ENCODE data around the gene GPR21.

GPR21 gene

DNA sequence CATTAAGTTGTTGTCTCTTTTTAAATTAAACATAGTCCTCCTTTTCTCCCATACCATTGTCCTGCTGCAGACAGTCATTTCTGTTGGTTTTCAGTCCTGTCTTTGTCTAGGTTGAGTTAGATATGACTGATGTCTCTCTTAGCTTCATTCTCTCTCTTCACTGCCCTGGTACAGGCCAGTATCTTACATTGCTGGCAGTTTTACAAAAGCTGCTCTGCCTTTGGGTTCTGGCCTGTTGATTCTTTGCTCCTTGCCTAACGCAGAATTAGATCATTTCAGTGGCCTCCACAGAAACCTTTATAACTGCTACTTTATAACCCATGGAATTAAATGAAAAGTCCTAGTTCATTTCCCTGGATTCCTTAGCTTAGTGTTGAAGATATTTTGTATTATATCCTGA, 33.7 kb downstream of the GPR21 start:
- no peak for DNase-seq

GRCh38 chr9:123069010-123069481, 35.6 kb downstream of the GPR21 start:
- no peak for DNase-seq

DNA sequence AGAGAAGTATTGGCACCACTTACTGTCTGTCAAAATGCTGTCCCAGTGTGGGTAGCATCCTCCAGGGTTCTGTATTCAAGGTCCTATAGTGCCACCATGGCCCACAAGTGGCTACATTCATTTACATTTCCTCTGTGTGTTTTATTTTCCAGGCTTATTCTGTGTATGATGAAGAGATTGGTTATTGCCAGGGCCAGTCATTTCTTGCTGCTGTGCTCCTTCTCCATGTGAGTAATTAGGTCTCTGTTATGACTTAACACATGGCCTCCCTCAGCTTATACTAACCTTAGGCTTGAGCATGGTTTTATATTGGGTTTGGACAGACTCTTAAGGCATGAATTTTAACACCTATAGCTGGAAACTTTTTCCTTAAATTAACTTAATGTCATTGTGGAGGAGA, 36.7 kb downstream of the GPR21 start:
- no peak for DNase-seq

- no peak for DNase-seq
These were observed 39.0 kb downstream of the GPR21 start for GRCh38 chr9:123072407-123072995.

- no peak for DNase-seq
These were observed 40.0 kb downstream of the GPR21 start for GRCh38 chr9:123073441-123073840.

DNA sequence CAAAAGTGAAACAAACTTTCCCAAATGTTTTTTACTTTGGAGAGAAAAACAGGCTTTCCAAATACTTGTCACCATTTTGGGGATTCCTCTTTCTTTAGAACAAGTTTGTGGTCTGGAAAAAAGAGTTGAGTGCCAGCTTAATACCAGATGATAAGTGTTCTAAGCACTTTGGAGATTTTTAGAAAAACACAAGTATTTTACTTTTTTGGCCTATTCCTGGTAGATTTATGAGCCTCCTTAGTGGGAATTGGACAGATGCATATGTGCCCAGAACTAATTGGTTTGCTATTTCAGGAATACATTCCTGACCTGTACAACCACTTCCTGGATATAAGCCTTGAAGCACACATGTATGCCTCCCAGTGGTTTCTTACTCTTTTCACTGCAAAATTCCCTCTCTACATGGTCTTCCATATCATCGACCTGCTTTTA, 40.5 kb downstream of the GPR21 start:
- DNase-seq = no peak

- DNase-seq = no peak
These were observed 41.2 kb downstream of the GPR21 start for GRCh38 chr9:123074628-123075027.

- DNase-seq = no peak
These were observed 47.0 kb downstream of the GPR21 start for GRCh38 chr9:123080444-123080843.

DNA sequence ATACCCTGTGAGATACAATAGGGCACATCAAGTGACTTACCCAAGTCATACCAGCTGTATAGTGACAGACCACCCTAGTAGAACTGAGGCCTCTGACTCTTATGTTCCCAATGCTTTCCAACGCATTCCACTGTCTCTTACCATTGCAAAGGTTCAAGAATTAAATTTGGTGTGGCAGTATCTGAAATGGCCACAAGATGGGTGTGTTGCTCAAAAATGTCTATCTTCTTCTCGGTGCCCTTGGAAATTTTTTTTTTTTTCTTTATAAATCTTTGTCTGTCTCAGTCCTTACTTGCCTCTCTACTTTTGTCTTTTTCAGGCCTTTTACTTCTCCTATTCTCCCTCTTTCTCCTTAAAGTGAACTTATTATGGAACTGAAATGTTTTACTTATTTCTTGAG, 48.4 kb downstream of the GPR21 start:
- DNase-seq = peak in 1 of 2 donors; percentile 26

- no peak for DNase-seq
These were observed 50.2 kb downstream of the GPR21 start for GRCh38 chr9:123083680-123084079.

GRCh38 chr9:123084256-123084655, 50.8 kb downstream of the GPR21 start:
- no peak for DNase-seq
